Neural progenitor cell (in vitro differentiated cells): ENCODE results near the gene TBX10. TPM values are rescaled to one million over a fixed set of nuclear protein-coding genes. Genes with fewer than 3 reads are reported as not detected.
"Not testable (repeated sequence)": the region's sequence is repeated elsewhere in the genome, so short reads cannot be mapped to it uniquely, and the experiment has no call there.

Experiments
- DNase-seq: peaks from one replicate; pipeline ENCODE4 v3.0.0-alpha.2; 2016; ENCODE audit warnings: low spot score
- H2AFZ ChIP-seq: fragments of 200-600 bp; sonication (generic); replicated peaks from 2 replicates; pipeline ENCODE4 v1.6.1; 2016; ENCODE audit warnings: antibody characterized with exemption
- H3F3A ChIP-seq: fragments of 200-600 bp; sonication (generic); 2 replicates; pipeline ENCODE4 v1.6.1; 2016; ENCODE audit warnings: antibody characterized with exemption, low read depth
- H3K27ac ChIP-seq: fragments of 200-600 bp; sonication (generic); 2 replicates; pipeline ENCODE4 v1.5.1; 2016; ENCODE audit warnings: mild to moderate bottlenecking
- H3K27me3 ChIP-seq: fragments of 200-600 bp; sonication (generic); 2 replicates; pipeline ENCODE4 v1.6.1; 2016; ENCODE audit warnings: mild to moderate bottlenecking, moderate library complexity
- H3K36me3 ChIP-seq: fragments of 200-600 bp; sonication (generic); 2 replicates; pipeline ENCODE4 v1.5.1; 2016
- H3K4me1 ChIP-seq: fragments of 200-600 bp; sonication (generic); 2 replicates; pipeline ENCODE4 v1.6.1; 2016; ENCODE audit warnings: mixed run types
- H3K4me2 ChIP-seq: fragments of 200-600 bp; sonication (generic); 2 replicates; pipeline ENCODE4 v1.6.1; 2016
- H3K4me3 ChIP-seq: fragments of 200-600 bp; sonication (generic); 2 replicates; pipeline ENCODE4 v1.5.1; 2016
- H3K79me2 ChIP-seq: fragments of 200-600 bp; sonication (generic); 2 replicates; pipeline ENCODE4 v1.6.1; 2016; ENCODE audit warnings: low read depth
- H3K9ac ChIP-seq: fragments of 200-600 bp; sonication (generic); 2 replicates; pipeline ENCODE4 v1.6.1; 2016
- H3K9me3 ChIP-seq: fragments of 200-600 bp; sonication (generic); 2 replicates; pipeline ENCODE4 v1.5.1; 2016; ENCODE audit warnings: low read depth
- H4K20me1 ChIP-seq: fragments of 200-600 bp; sonication (generic); 2 replicates; pipeline ENCODE4 v1.6.1; 2016; ENCODE audit warnings: low read depth
- H3K27ac Mint-ChIP-seq: 3 replicates; pipeline ENCODE4 v1.8.0; 2021; ENCODE audit warnings: mixed read lengths
- H3K27me3 Mint-ChIP-seq: 2 replicates; pipeline ENCODE4 v1.8.0; 2022; ENCODE audit warnings: low read depth, mild to moderate bottlenecking, inconsistent platforms, moderate library complexity, mixed read lengths; ENCODE audit not compliant: insufficient read depth
- H3K36me3 Mint-ChIP-seq: 3 replicates; pipeline ENCODE4 v1.8.0; 2021; ENCODE audit warnings: mixed read lengths
- H3K4me1 Mint-ChIP-seq: 3 replicates; pipeline ENCODE4 v1.8.0; 2021; ENCODE audit warnings: mixed read lengths
- H3K4me3 Mint-ChIP-seq: 3 replicates; pipeline ENCODE4 v1.8.0; 2021; ENCODE audit warnings: mild to moderate bottlenecking, moderate library complexity, mixed read lengths
- H3K9me3 Mint-ChIP-seq: 3 replicates; pipeline ENCODE4 v1.8.0; 2020; ENCODE audit warnings: mixed read lengths
- EZH2 ChIP-seq: fragments of 200-600 bp; sonication (generic); IDR thresholded peaks from 2 replicates; pipeline ENCODE4 v1.6.1; 2017; ENCODE audit warnings: antibody characterized with exemption, mild to moderate bottlenecking, moderate library complexity
- EZH2phosphoT487 ChIP-seq: fragments of 200-600 bp; sonication (generic); IDR thresholded peaks from 2 replicates; pipeline ENCODE4 v1.6.1; 2017; ENCODE audit warnings: antibody characterized with exemption
- total RNA-seq: library from RNA; depleted of rRNA; stranded (reverse); fragments of >200 nt; gene quantifications from 2 replicates; pipeline ENCODE4 v1.2.3, GENCODE V29; 2015; ENCODE audit warnings: low replicate concordance
- TF ChIP-seq, protein P1 (sequence below): fragments of 200-600 bp; sonication (generic); IDR thresholded peaks from 2 replicates; pipeline ENCODE4 v1.5.1; 2017; ENCODE audit warnings: antibody characterized with exemption, mild to moderate bottlenecking

TBX10 gene
- not detected in 2 replicates for total RNA-seq

DNA sequence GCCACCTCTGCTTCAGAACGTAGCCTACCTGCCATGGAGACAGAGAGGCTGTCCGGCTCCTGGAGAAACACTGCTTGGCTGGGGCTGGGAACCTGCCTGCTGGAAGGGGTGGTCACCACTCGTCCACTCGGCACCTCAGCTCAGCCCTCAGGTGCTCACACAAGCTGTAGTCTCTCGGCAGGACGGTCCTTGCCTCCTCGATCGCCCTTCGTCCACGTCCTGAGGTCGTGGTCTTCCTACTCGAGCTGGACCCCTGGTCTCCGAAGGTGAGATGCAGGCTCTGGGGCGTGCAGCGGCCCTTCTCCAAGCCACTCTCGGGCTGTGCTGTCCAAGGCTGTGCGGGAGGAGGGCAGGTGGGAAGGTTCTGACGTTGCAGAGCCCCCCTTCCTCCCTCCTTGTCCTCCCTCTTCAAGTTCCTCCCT, at the start of gene TBX10:
TSS of gene TBX10 (minus strand) at position 326 of the 422 bp plus-strand sequence. CDS start at position 35, 291 bp downstream.
- TF ChIP-seq EZH2 (no peak), EZH2phosphoT487 (no peak)
- TF ChIP-seq, protein P1, sequence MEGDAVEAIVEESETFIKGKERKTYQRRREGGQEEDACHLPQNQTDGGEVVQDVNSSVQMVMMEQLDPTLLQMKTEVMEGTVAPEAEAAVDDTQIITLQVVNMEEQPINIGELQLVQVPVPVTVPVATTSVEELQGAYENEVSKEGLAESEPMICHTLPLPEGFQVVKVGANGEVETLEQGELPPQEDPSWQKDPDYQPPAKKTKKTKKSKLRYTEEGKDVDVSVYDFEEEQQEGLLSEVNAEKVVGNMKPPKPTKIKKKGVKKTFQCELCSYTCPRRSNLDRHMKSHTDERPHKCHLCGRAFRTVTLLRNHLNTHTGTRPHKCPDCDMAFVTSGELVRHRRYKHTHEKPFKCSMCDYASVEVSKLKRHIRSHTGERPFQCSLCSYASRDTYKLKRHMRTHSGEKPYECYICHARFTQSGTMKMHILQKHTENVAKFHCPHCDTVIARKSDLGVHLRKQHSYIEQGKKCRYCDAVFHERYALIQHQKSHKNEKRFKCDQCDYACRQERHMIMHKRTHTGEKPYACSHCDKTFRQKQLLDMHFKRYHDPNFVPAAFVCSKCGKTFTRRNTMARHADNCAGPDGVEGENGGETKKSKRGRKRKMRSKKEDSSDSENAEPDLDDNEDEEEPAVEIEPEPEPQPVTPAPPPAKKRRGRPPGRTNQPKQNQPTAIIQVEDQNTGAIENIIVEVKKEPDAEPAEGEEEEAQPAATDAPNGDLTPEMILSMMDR = no peak
- H3K79me2 ChIP-seq = no peaks in the 10 kb centered on the region
- no peaks in the 10 kb centered on the region for H4K20me1 ChIP-seq
- H3K9me3 ChIP-seq = no peaks in the 10 kb centered on the region
- H3K4me3 ChIP-seq = no peak within 1 kb of the TSS
- H2AFZ ChIP-seq = no peak within 1 kb of the TSS
- H3K36me3 ChIP-seq = no peaks in the 10 kb centered on the region
- Mint-ChIP-seq H3K4me1 (peaks cover 7% of the 10 kb centered on the region), H3K27me3 (peaks cover 14% of the 10 kb centered on the region), H3K36me3 (no peaks in the 10 kb centered on the region), H3K27ac (peak within 1 kb of the TSS; percentile 29), H3K4me3 (no peak within 1 kb of the TSS), H3K9me3 (peaks cover 2% of the 10 kb centered on the region)
- peaks cover 24% of the 10 kb centered on the region for H3K27me3 ChIP-seq
- peaks cover 6% of the 10 kb centered on the region for H3K4me1 ChIP-seq
- H3K27ac ChIP-seq = no peak within 1 kb of the TSS
- H3K9ac ChIP-seq = no peak within 1 kb of the TSS
- no peak within 1 kb of the TSS for H3K4me2 ChIP-seq
- no peaks in the 10 kb centered on the region for H3F3A ChIP-seq
- DNase-seq = no peak

DNA sequence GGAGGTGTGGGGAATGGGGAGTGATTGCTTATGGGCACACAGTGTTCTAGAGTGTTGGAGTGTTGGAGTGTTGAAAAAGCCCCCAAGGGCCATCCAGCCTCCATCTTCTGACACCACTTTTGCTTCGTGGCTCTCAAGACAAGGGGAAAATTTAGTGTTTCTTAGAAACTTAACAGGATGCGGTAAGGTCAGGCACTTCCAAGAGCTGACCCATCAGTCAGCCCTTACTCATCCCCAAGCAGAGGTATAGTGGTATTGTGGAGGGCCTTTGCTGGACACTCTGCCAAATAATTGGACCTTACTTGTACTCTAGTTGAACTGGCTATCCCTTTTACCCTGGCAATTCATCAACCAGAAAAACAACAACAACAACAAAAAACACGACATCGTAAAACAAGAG, 49.6 kb upstream of the TBX10 start:
- H3K4me1 Mint-ChIP-seq = no peaks in the 10 kb centered on the region
- Histone ChIP-seq H3K9me3 (no peaks in the 10 kb centered on the region), H3K4me3 (no peak overlapping the region), H3K79me2 (no peaks in the 10 kb centered on the region), H2AFZ (no peak overlapping the region), H3K4me1 (no peaks in the 10 kb centered on the region), H3K36me3 (no peaks in the 10 kb centered on the region), H3K9ac (no peak overlapping the region), H3K27me3 (no peaks in the 10 kb centered on the region), H3K27ac (no peak overlapping the region), H3K4me2 (no peak overlapping the region), H3F3A (no peaks in the 10 kb centered on the region), H4K20me1 (no peaks in the 10 kb centered on the region)
- no peak overlapping the region for H3K4me3 Mint-ChIP-seq
- H3K9me3 Mint-ChIP-seq = no peaks in the 10 kb centered on the region
- no peaks in the 10 kb centered on the region for H3K36me3 Mint-ChIP-seq
- H3K27me3 Mint-ChIP-seq = peaks cover 7% of the 10 kb centered on the region
- TF ChIP-seq, protein P1 = no peak
- TF ChIP-seq EZH2phosphoT487 (no peak), EZH2 (no peak)
- no peak overlapping the region for H3K27ac Mint-ChIP-seq
- no peak for DNase-seq

DNA sequence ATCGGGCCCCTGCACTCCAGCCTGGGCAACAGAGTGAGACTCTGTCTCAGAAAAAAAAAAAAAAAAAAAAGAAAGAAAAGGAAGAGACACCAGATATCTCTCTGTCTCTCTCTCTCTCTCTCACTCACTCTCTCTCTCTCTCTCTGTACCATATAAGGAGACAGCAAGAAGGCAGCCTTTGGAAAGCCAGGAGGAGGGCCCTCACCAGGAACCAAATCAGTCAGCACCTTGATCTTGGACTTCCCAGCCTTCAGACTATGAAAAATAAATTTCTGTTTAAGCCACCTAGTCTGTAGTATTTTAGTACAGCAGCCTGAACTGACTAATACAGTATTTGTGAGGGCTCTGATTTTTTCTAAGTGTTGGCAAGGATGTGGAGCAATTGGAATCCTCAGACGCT, 48.4 kb upstream of the TBX10 start:
- no peak for TF ChIP-seq EZH2phosphoT487
- H3K27me3 Mint-ChIP-seq = peaks cover 13% of the 10 kb centered on the region
- H3K36me3 Mint-ChIP-seq = no peaks in the 10 kb centered on the region
- no peaks in the 10 kb centered on the region for H4K20me1 ChIP-seq
- H3K27me3 ChIP-seq = no peaks in the 10 kb centered on the region
- H3K9ac ChIP-seq = no peak overlapping the region
- H3K27ac Mint-ChIP-seq = no peak overlapping the region
- DNase-seq = no peak
- no peak overlapping the region for H2AFZ ChIP-seq
- H3F3A ChIP-seq = no peaks in the 10 kb centered on the region
- H3K4me1 ChIP-seq = no peaks in the 10 kb centered on the region
- no peak overlapping the region for H3K4me3 ChIP-seq
- H3K27ac ChIP-seq = no peak overlapping the region
- H3K4me2 ChIP-seq = no peak overlapping the region
- no peaks in the 10 kb centered on the region for H3K36me3 ChIP-seq
- no peaks in the 10 kb centered on the region for H3K4me1 Mint-ChIP-seq
- H3K79me2 ChIP-seq = no peaks in the 10 kb centered on the region
- H3K4me3 Mint-ChIP-seq = no peak overlapping the region
- H3K9me3 Mint-ChIP-seq = no peaks in the 10 kb centered on the region
- H3K9me3 ChIP-seq = no peaks in the 10 kb centered on the region

DNA sequence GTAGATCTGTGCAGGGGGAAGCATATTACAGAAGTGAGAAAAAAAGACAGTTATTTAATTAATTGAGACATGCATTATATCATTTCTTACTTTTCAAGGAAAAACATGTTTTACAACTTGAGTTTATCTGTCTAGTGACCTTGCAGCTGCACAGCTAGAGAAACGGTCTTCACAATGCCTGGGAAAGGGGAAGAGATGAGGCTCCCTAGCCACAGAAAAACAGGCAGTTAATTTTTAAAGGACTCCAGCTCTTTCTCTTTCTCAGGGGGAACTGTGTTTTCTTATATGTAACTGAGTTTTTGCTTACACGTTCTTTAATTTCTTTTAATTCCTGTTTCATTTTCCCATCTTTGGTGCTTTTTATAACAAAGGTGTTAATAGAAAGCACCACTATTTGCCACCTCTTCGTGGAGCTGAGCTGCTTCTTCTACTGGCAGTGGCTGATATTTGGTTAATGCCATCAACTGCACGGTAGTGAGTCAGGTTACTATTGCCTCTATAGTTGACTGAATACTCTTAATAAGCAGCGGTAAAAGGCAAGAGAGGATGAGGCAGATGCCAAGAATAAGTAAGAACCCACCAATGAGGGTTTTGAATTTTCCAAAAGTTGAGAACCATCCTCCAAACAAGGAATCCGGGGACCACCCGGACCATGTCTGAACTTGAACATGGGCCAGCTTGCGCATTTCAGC, 46.2 kb upstream of the TBX10 start:
- not testable (repeated sequence) for H3K27ac ChIP-seq, H3K9me3 Mint-ChIP-seq, H3K4me1 ChIP-seq, H3K4me1 Mint-ChIP-seq, H3K4me3 Mint-ChIP-seq, H3K27me3 ChIP-seq, H2AFZ ChIP-seq, H3K36me3 ChIP-seq, H3K9me3 ChIP-seq, H3K27ac Mint-ChIP-seq, H3F3A ChIP-seq, H3K36me3 Mint-ChIP-seq, H3K4me2 ChIP-seq, H3K9ac ChIP-seq, H3K79me2 ChIP-seq, H3K4me3 ChIP-seq, DNase-seq, H4K20me1 ChIP-seq
- H3K27me3 Mint-ChIP-seq = peaks cover 14% of the 10 kb centered on the region

DNA sequence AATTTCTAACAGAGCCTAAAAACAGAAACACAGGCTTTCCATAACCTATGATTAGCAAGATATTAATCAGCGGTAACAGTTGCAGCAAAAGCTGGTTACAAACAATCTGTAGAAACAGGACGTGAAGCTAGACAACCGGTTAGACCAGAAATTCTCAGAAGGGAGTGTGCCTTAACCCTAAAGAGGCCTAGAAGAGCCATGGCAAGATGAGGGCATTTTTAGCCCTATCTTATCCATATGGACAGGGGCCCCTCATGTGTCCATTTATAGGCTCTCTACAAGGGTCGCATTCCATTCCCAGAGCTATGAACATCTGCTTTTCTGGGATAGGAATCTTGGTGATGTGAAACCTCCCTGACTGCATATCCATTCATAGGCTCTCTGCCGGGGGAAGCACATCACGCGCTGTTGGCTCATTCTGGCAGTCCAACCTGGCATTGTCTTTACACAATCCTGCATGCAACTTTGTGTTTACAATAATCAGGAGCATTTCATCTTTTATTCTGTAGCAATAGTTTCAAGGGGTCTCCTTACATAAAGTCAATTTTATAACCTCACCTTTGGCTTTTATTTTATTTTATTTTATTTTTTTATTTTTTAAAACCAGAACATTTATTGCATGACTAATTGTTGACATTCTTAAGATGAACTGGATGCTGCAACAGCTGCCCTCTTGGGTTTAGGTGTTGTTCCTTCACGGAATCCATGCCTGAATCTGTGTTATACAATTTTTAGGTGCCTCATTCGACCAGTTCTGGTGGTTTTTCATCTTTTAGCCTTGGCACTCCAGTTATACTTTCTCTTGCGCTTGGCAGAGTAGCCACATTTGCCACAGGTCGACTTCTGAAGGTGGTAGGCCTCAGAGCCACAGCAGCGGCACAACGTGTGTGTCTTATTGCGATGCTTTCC, 42.8 kb upstream of the TBX10 start:
- H3K4me2 ChIP-seq, H3K9me3 Mint-ChIP-seq, H2AFZ ChIP-seq, H3K36me3 ChIP-seq, H3K27me3 ChIP-seq, H3K4me3 Mint-ChIP-seq, H3F3A ChIP-seq, H3K4me3 ChIP-seq, H3K9me3 ChIP-seq, H4K20me1 ChIP-seq, H3K79me2 ChIP-seq, H3K4me1 ChIP-seq, H3K27ac ChIP-seq, H3K9ac ChIP-seq, H3K36me3 Mint-ChIP-seq, H3K4me1 Mint-ChIP-seq, DNase-seq: not testable (repeated sequence)
- peak overlapping the region; percentile 46 for H3K27ac Mint-ChIP-seq
- H3K27me3 Mint-ChIP-seq = peaks cover 11% of the 10 kb centered on the region
